GM12878 (cell line): ENCODE data around the gene SPDYE4. TPM values are rescaled to one million over a fixed set of nuclear protein-coding genes. Genes with fewer than 3 reads are reported as not detected.

Source experiments
- ATAC-seq: fragments of 200-7000 bp; cut with Tn5 transposase; 3 replicates; pipeline ENCODE4 v1.9.1; 2020; ENCODE audit warnings: mild to moderate bottlenecking, moderate library complexity
- BruUV-seq: library from RNA; stranded (reverse); fragments of 400-500 nt; replicated peaks from 2 replicates; lab custom pipeline; 2021; lab: Mats Ljungman, UMichigan
- CTCF ChIA-PET: fragments of 300-600 bp; sonication (Branson Sonifier 250); formaldehyde crosslinking; extraction: SDS; loops from one replicate; lab custom pipeline; 2021; ENCODE audit warnings: inconsistent platforms; lab: Yijun Ruan, JAX
- POLR2A ChIA-PET: fragments of 350-600 bp; formaldehyde crosslinking; extraction: SDS; loops from one replicate; lab custom pipeline; 2021; ENCODE audit warnings: inconsistent platforms; lab: Charles Lee
- RAD21 ChIA-PET: fragments of 300-600 bp; sonication (Branson Sonifier 250); formaldehyde crosslinking; loops from one replicate; lab custom pipeline; 2023; ENCODE audit warnings: antibody characterized with exemption; ENCODE audit not compliant: unreplicated experiment; lab: Charles Lee
- SMC1A ChIA-PET: fragments of 300-600 bp; sonication (Branson Sonifier 250); formaldehyde crosslinking; loops from one replicate; lab custom pipeline; 2023; ENCODE audit not compliant: unreplicated experiment, uncharacterized antibody; lab: Charles Lee
- DNase-seq: peaks from one replicate; pipeline ENCODE4 v3.0.0-alpha.2; 2011; ENCODE audit warnings: low read depth, low spot score
- FAIRE-seq: peaks from 3 replicates; lab custom pipeline; 2011; peaks lifted over from hg19 to GRCh38; lab: Jason Lieb, UNC
- H2AFZ ChIP-seq: 2 replicates; pipeline ENCODE4 v1.6.0; 2011; ENCODE audit warnings: low read depth, low read length, control low read depth; ENCODE audit not compliant: control insufficient read depth
- H3K27ac ChIP-seq: 2 replicates; pipeline ENCODE4 v1.5.1; 2011; ENCODE audit warnings: control low read depth; ENCODE audit not compliant: control insufficient read depth, insufficient read depth
- H3K27me3 ChIP-seq, 2 experiments: replicated peaks in 1 of 2; 2 replicates each; pipeline versions ENCODE4 v1.6.0 to v1.6.1; 2011; ENCODE audit warnings: low read length in 1 of 2; ENCODE audit not compliant: control insufficient read depth in 2 of 2, insufficient read depth in 2 of 2
- H3K36me3 ChIP-seq, 2 experiments: 2 replicates each; pipeline ENCODE4 v1.5.1; 2011; ENCODE audit warnings: low read length in 1 of 2; ENCODE audit not compliant: control insufficient read depth in 2 of 2, insufficient read depth in 2 of 2
- H3K4me1 ChIP-seq: 2 replicates; pipeline ENCODE4 v1.6.1; 2011; ENCODE audit warnings: mild to moderate bottlenecking, low read length, moderate library complexity, mixed read lengths; ENCODE audit not compliant: control insufficient read depth, insufficient read depth
- H3K4me2 ChIP-seq: 2 replicates; pipeline ENCODE4 v1.6.0; 2011; ENCODE audit warnings: control low read depth; ENCODE audit not compliant: control insufficient read depth, insufficient read depth
- H3K4me3 ChIP-seq: fragments of 200-600 bp; sonication (generic); 2 replicates; pipeline ENCODE4 v1.5.1; 2016
- H3K79me2 ChIP-seq: 2 replicates; pipeline ENCODE4 v1.6.0; 2011; ENCODE audit warnings: low read length; ENCODE audit not compliant: control insufficient read depth, insufficient read depth
- H3K9ac ChIP-seq: 2 replicates; pipeline ENCODE4 v1.8.0; 2011; ENCODE audit warnings: low read length, control low read depth, mixed read lengths; ENCODE audit not compliant: control insufficient read depth, insufficient read depth
- H3K9me3 ChIP-seq: replicated peaks from 3 replicates; pipeline ENCODE4 v1.5.1; 2011; ENCODE audit warnings: mild to moderate bottlenecking, low read length; ENCODE audit not compliant: control insufficient read depth, insufficient read depth
- H4K20me1 ChIP-seq: 2 replicates; pipeline ENCODE4 v1.6.0; 2011; ENCODE audit not compliant: control insufficient read depth, insufficient read depth
- ATF7 ChIP-seq: fragments of 450-650 bp; IDR thresholded peaks from 2 replicates; pipeline ENCODE4 v1.6.1; 2016; ENCODE audit warnings: low read depth, mild to moderate bottlenecking
- EZH2 ChIP-seq: IDR thresholded peaks from 2 replicates; pipeline ENCODE4 v1.6.1; 2012; ENCODE audit warnings: low read depth, mild to moderate bottlenecking, control low read depth, inconsistent platforms, low read length, borderline replicate concordance; ENCODE audit not compliant: control insufficient read depth
- HDAC2 ChIP-seq: fragments of 200-600 bp; sonication (generic); IDR thresholded peaks from 2 replicates; pipeline ENCODE4 v1.6.1; 2017
- MTA3 ChIP-seq: IDR thresholded peaks from 2 replicates; pipeline ENCODE4 v1.6.1; 2012; ENCODE audit warnings: low read length, inconsistent platforms, borderline replicate concordance
- SUPT20H ChIP-seq: IDR thresholded peaks from 2 replicates; pipeline ENCODE4 v1.6.1; 2011; ENCODE audit warnings: low read depth, mild to moderate bottlenecking, low read length, moderate library complexity, borderline replicate concordance; ENCODE audit not compliant: control insufficient read depth
- WGBS: methylation state at CpG from one replicate; pipeline ENCODE4 v1.1.6; 2016; ENCODE audit warnings: low lambda C conversion rate; ENCODE audit not compliant: insufficient replicate concordance, insufficient coverage; ENCODE audit errors: missing lambda C conversion rate; 5-methylcytosine and 5-hydroxymethylcytosine counted together
- in situ Hi-C: fragments of 300-500 bp; cut with MboI; formaldehyde crosslinking; loops from 9 replicates; pipeline ENCODE4 v1.14.3; 2018; ENCODE audit warnings: mixed read lengths
- intact Hi-C: fragments of 100-400 bp; cut with micrococcal nuclease; formaldehyde crosslinking; loops from one replicate; pipeline ENCODE4 v1.14.2; 2022; ENCODE audit not compliant: unreplicated experiment
- polyA plus RNA-seq, 11 experiments: library from polyadenylated mRNA; depleted of rRNA in 4 of 11; unstranded in 6 of 11; stranded (reverse) in 5 of 11; fragments of >200 nt; fragmentation: Nextera tagmentation in 4 of 11; fragmentation: Illumina TruSeq in 1 of 11; extraction: Ambion mirVana in 4 of 11; extraction: Trizol in 1 of 11; gene quantifications; 1 replicate in 1 of 11; 2 replicates in 10 of 11; pipeline versions ENCODE4 v1.2.1 to v1.2.3, GENCODE V29; 2011 to 2016; ENCODE audit warnings: inconsistent platforms in 2 of 11, missing spikeins in 2 of 11, low read depth in 1 of 11
- total RNA-seq, 4 experiments: library from RNA; depleted of rRNA in 3 of 4; stranded (reverse); fragments of >200 nt in 3 of 4; fragmentation: Illumina TruSeq in 1 of 4; extraction: Trizol in 1 of 4; gene quantifications; 2 replicates each; pipeline versions ENCODE4 v1.2.1 to v1.2.3, GENCODE V29; 2013 to 2021
- TF ChIP-seq, protein P1 (sequence below): fragments of 450-650 bp; IDR thresholded peaks from 2 replicates; pipeline ENCODE4 v1.6.1; 2016; ENCODE audit warnings: mild to moderate bottlenecking
- TF ChIP-seq, protein P2 (sequence below): fragments of 450-650 bp; IDR thresholded peaks from 2 replicates; pipeline ENCODE4 v1.6.1; 2017; ENCODE audit warnings: borderline replicate concordance

The SPDYE4 gene
- total and polyA plus RNA-seq, 10 of the 15 experiments (the other 5 are each of a cell fraction or from before 2014, with no cell fraction given) = 0.07 to 0.18 TPM; not detected in 8

DNA sequence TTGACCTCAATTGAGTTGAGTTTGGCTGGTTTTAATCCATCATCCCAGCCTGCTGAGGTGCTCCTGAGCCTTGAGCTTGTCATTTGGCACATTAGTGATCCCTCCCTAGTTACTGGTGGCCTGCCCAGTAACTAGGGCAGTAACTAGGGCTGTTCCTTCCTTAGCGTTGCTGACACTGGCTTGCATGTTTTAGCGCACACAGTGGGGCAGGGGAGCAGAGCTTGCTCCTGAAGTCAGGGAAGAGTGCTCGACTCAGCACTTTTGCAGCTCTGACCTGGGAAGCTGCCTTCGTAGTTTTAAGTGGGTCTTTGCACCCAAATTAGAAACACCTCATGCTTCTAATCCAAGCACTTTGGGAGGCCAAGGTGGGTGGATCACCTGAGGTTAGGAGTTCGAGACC, 29.4 kb downstream of the SPDYE4 start:
- DNase-seq (no peak), ATAC-seq (no peak), FAIRE-seq (no peak)
- CTCF ChIA-PET = no interaction called here
- H3K4me1 ChIP-seq = no peaks in the 10 kb centered on the region
- no peaks in the 10 kb centered on the region for H4K20me1 ChIP-seq
- H3K36me3 ChIP-seq = no peaks in the 10 kb centered on the region
- no peak overlapping the region for H3K27ac ChIP-seq
- in situ Hi-C loops (no loop called here), intact Hi-C loops (no loop called here)
- no peak overlapping the region for H3K4me2 ChIP-seq
- RAD21 ChIA-PET = no interaction called here
- H3K9ac ChIP-seq = no peak overlapping the region
- WGBS = 39% methylated on average over 5 of the region's 5 CpGs
- TF ChIP-seq, protein P1, sequence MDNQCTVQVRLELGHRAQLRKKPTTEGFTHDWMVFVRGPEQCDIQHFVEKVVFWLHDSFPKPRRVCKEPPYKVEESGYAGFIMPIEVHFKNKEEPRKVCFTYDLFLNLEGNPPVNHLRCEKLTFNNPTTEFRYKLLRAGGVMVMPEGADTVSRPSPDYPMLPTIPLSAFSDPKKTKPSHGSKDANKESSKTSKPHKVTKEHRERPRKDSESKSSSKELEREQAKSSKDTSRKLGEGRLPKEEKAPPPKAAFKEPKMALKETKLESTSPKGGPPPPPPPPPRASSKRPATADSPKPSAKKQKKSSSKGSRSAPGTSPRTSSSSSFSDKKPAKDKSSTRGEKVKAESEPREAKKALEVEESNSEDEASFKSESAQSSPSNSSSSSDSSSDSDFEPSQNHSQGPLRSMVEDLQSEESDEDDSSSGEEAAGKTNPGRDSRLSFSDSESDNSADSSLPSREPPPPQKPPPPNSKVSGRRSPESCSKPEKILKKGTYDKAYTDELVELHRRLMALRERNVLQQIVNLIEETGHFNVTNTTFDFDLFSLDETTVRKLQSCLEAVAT = no peak
- TF ChIP-seq MTA3 (no peak), SUPT20H (no peak), HDAC2 (no peak), ATF7 (no peak), EZH2 (no peak)
- TF ChIP-seq, protein P2, sequence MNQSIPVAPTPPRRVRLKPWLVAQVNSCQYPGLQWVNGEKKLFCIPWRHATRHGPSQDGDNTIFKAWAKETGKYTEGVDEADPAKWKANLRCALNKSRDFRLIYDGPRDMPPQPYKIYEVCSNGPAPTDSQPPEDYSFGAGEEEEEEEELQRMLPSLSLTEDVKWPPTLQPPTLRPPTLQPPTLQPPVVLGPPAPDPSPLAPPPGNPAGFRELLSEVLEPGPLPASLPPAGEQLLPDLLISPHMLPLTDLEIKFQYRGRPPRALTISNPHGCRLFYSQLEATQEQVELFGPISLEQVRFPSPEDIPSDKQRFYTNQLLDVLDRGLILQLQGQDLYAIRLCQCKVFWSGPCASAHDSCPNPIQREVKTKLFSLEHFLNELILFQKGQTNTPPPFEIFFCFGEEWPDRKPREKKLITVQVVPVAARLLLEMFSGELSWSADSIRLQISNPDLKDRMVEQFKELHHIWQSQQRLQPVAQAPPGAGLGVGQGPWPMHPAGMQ = no peak
- peaks cover 0 to 4% of the 10 kb centered on the region in 2 experiments; a peak in 3 of 4 replicates for H3K27me3 ChIP-seq
- H3K4me3 ChIP-seq = no peak overlapping the region
- no TSS peak for BruUV-seq
- no peak overlapping the region for H2AFZ ChIP-seq
- POLR2A ChIA-PET = no interaction called here
- no peaks in the 10 kb centered on the region for H3K79me2 ChIP-seq
- SMC1A ChIA-PET = no interaction called here
- no peaks in the 10 kb centered on the region for H3K9me3 ChIP-seq
